T-helper 17 cell (primary cell): ENCODE results near the gene ZBTB17. TPM values are rescaled to one million over a fixed set of nuclear protein-coding genes. Genes with fewer than 3 reads are reported as not detected.
"Not testable (repeated sequence)": the region's sequence is repeated elsewhere in the genome, so short reads cannot be mapped to it uniquely, and the experiment has no call there.

Experiments
- ATAC-seq: fragments of 150-1000 bp; cut with Tn5 transposase; 2 replicates; pipeline ENCODE4 v1.10.0; 2021; ENCODE audit warnings: mild to moderate bottlenecking, moderate library complexity
- DNase-seq, 3 donors: peaks; one replicate each; pipeline versions ENCODE4 v3.0.0 to v3.0.0-alpha.2; 2020 to 2021
- H3K9me3 ChIP-seq: one replicate; pipeline ENCODE4 v1.7.0; 2013; ENCODE audit warnings: low read length, mild to moderate bottlenecking; ENCODE audit not compliant: control insufficient read depth, poor library complexity, severe bottlenecking
- H3K27ac Mint-ChIP-seq: one replicate; pipeline ENCODE4 v1.8.0; 2022; ENCODE audit warnings: mild to moderate bottlenecking, moderate library complexity, mixed read lengths
- H3K27me3 Mint-ChIP-seq: one replicate; pipeline ENCODE4 v1.8.0; 2022; ENCODE audit warnings: mixed read lengths
- H3K36me3 Mint-ChIP-seq: one replicate; pipeline ENCODE4 v1.8.0; 2022; ENCODE audit warnings: low read depth, mixed read lengths
- H3K4me1 Mint-ChIP-seq: one replicate; pipeline ENCODE4 v1.8.0; 2022; ENCODE audit warnings: mild to moderate bottlenecking, mixed read lengths
- H3K4me3 Mint-ChIP-seq: one replicate; pipeline ENCODE4 v1.8.0; 2022; ENCODE audit warnings: mild to moderate bottlenecking, moderate library complexity, mixed read lengths
- total RNA-seq, 4 donors: library from RNA in 2 of 4; stranded (reverse) in 2 of 4; gene quantifications; one replicate each; pipeline ENCODE4 v1.2.3 and lab custom pipeline; 2022 to 2026

ZBTB17 gene
- total RNA-seq, 2 donors from 2014 or later: 71.7 to 99.0 TPM

DNA sequence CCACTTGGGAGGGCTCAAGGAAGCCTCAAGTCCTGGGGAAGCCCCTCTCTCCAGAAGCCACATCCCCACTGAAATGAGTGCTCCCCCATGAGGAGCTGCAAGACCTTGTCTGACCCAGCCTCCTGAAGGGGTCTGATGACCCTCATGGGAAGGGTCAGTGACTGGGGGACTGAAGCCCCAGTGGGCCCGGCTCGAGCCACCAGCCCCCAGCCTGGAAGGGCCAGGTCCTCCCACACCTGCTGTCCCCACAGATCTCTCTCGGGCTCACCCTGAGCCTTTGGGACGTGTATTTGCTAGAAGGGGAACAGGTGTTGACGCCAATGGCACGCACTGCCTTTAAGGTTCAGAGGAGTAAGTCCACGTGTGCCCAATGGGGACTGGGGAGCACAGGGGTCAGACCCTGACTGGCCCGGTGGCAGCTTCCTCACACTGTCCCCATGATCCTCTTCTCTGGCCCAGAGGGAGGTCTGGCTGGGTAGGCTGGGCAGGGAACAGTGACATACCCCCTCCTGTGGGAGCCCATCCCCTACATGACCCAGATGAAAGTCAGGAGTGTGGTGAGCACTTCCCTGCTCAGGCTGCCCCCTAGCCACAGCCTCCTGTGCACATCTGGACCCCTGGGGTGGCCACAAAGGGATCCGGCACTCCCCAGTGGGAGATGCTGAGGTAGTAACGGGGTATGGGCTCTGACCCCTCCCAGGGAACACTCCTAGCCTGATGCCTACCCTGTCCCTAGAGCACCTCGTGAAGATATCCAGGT lies 15.7 kb upstream of the ZBTB17 start:
- H3K4me3 Mint-ChIP-seq: no peak overlapping the region
- no peaks in the 10 kb centered on the region for H3K4me1 Mint-ChIP-seq

DNA sequence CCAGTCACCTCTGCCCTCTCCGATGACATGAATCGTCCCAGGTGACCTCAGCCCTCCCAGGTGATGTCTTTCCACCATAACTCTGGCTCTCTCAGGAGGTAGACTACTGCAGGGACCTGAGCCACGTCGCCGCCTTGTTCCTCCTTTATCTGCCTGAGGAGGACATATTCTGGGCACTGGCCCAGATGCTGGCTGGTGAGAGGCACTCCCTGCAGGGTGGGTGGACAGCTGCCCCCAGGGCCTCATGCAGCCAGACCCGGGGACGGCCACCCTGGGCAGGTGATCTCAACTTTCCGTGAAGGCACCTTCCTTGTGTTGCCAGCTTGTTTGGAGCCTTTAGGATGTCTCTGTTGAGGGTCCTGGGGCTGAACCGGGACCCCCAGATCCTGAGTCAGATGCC lies 13.9 kb upstream of the ZBTB17 start:
- ATAC-seq (no peak), DNase-seq (no peak)
- no peaks in the 10 kb centered on the region for H3K4me1 Mint-ChIP-seq
- H3K4me3 Mint-ChIP-seq: no peak overlapping the region
- H3K27me3 Mint-ChIP-seq: no peaks in the 10 kb centered on the region
- no peak overlapping the region for H3K27ac Mint-ChIP-seq
- no peaks in the 10 kb centered on the region for H3K9me3 ChIP-seq
- no peaks in the 10 kb centered on the region for H3K36me3 Mint-ChIP-seq

More for the DNA sequence above, 15.7 kb upstream of the ZBTB17 start:
- DNase-seq: no peak
- H3K9me3 ChIP-seq: no peaks in the 10 kb centered on the region
- ATAC-seq: no peak
- H3K36me3 Mint-ChIP-seq: no peaks in the 10 kb centered on the region
- no peak overlapping the region for H3K27ac Mint-ChIP-seq
- no peaks in the 10 kb centered on the region for H3K27me3 Mint-ChIP-seq

DNA sequence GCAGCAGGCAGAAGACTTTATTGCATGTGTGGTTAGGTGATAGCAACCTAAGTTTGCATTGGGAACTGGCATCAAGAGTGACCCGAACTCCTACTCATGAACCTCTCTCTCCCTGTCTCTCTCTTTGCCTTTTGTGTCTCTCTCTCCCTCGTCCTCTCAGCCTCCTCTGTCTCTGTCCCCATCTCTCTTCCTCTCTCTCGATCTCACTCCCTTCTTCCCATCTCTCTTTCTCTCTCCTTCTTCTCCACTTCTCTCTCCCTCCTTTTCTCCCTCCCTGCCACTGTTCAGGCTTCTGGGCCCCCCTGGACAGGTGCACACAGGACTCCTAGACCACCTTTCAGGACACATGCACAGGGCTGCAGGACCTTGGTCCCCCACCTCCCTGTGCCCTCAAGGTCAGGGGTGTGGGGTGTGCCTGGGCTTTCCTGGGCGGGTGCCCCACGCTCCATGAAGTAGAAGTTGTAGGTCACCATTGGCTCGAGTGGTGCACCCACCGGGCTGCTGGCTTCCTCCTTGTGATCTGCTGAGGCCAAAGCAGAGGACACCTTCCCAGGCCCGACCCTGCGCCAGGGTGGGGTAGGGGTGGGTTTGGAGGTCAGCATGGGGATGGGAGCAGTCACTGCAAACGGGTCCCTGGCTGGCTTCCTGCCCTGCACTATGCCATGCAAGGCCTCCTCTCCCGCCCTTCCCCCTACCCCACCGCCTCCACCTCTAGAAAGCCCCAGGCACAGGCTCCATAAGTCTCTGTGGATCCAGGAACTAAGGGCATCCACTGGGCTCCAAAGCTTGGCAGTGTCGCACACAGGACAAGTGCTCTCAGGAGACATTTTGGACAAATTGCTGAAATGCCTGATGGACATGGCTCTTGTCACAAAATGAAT lies 13.2 kb upstream of the ZBTB17 start:
- no peaks in the 10 kb centered on the region for H3K9me3 ChIP-seq
- Mint-ChIP-seq H3K27me3 (no peaks in the 10 kb centered on the region), H3K4me3 (no peak overlapping the region), H3K4me1 (no peaks in the 10 kb centered on the region), H3K27ac (no peak overlapping the region), H3K36me3 (no peaks in the 10 kb centered on the region)
- no peak for DNase-seq
- no peak for ATAC-seq

DNA sequence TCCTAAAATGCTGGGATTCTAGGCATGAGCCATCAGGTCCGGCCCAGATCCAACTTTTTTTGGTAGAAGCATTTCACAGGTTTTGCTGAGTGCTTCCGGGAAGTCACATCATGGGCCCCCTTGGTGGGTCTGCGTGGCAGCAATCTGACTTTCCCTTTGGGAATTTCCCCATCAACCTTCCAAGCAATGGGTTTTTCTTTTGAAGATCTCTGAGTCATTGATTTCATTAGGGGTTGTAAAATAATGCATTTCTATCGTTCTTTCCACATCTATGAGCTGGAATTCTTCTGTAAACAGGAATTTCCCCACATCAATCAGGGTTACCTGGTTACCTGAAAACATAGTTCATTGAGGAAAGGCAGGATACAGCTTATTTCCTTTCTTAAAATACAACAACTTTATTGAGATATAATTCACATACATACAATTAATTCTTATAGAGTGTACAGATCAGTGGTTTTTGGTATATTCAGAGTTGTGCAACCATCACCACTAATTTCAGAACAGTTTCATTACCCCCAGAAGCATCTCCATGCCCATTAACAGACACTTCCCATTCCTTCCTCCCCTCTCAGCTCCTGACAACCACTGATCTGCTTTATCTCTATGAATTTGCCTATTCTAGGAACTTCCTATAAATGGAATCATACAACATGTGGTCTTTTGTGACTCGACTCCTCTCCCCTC lies 9.9 kb upstream of the ZBTB17 start:
- ATAC-seq (no peak), DNase-seq (no peak)
- Mint-ChIP-seq H3K27ac (no peak overlapping the region), H3K36me3 (no peaks in the 10 kb centered on the region), H3K4me1 (no peaks in the 10 kb centered on the region), H3K27me3 (peaks cover 14% of the 10 kb centered on the region), H3K4me3 (no peak overlapping the region)
- H3K9me3 ChIP-seq: no peaks in the 10 kb centered on the region

DNA sequence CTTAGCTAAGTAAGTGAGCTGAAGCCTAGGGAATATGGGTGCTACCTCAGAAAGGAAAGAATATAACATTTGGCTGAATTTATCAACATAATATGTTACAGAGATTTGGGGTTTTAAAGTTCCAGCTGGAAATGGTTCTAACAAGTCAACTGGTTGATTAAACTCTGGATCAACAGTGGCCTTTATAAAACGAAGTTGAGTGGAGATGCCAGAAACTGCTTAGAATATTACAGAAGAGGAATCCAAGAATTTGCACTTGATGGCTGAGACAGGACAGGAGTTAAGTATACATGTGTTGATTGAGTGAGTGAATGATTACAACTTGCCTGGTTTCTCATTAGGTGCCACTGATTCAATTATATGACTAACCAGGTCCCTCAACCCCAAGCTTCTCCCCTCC lies 7.4 kb upstream of the ZBTB17 start:
- H3K9me3 ChIP-seq: no peaks in the 10 kb centered on the region
- Mint-ChIP-seq H3K27me3 (peaks cover 14% of the 10 kb centered on the region), H3K27ac (no peak overlapping the region), H3K4me3 (no peak overlapping the region), H3K4me1 (no peaks in the 10 kb centered on the region), H3K36me3 (no peaks in the 10 kb centered on the region)
- DNase-seq: no peak
- no peak for ATAC-seq

DNA sequence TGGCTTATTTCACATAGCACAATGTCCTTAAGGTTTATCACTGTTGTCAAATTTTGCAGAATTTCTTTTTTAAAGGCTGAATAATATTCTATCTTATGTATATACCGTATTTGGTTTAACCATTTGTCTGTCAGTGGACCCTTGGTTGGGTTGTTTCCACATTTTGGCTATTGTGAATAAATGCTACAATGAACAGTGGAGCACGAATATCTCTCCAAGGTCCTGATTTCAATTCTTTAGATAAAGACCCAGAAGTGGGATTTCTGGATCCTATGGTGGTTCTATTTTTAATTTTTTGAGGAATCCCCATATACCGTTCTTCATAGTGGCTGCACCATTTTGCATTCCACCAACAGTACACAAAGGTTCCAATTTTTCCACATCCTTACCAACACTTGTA lies 5.8 kb upstream of the ZBTB17 start:
- DNase-seq (no peak), ATAC-seq (no peak)
- H3K9me3 ChIP-seq: no peaks in the 10 kb centered on the region
- Mint-ChIP-seq H3K36me3 (no peaks in the 10 kb centered on the region), H3K4me3 (no peak overlapping the region), H3K27me3 (peaks cover 14% of the 10 kb centered on the region), H3K27ac (no peak overlapping the region), H3K4me1 (no peaks in the 10 kb centered on the region)

DNA sequence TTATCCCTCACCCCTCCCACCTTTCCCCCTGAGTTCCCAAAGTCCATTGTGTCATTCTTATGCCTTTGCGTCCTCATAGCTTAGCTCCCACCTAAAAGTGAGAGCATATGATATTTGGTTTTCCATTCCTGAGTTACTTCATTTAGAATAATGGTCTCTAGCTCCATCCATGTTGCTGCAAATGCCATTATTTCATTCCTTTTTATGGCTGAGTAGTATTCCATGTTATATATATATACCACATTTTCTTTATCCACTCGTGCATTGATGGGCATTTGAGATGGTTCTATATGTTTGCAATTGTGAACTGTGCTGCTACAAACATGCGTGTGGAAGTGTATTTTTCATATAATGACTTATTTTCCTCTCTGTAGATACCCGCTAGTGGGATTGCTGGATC lies 2.0 kb upstream of the ZBTB17 start:
- Mint-ChIP-seq H3K4me1 (peaks cover 11% of the 10 kb centered on the region), H3K27ac (peak overlapping the region; percentile 90)
- not testable (repeated sequence) for H3K27me3 Mint-ChIP-seq, H3K4me3 Mint-ChIP-seq, H3K9me3 ChIP-seq, DNase-seq, ATAC-seq, H3K36me3 Mint-ChIP-seq

DNA sequence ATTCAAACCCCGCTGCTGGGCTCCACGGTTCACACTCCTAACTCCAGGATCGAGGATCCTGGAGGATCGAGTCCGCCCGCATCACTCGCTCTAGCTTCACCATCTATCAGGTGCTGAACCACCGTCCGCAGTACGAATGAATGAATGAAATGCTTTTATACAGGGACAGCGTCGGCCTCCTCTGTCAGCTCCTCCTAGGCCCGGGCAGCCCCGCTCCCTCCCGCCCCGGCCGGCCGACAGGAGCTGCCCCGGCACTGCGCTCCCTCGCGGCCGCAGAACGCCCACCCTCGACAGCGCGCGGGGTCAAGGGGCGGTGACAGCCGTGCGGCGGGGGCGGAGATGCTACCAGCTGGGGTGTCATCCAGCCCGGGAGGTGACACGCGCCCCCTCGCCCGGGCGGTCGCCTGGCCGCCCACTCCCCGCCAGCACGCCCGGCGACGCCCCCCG lies 520 bp downstream of the ZBTB17 start:
- peaks cover 7% of the 10 kb centered on the region for H3K36me3 Mint-ChIP-seq
- peak; percentile 41 to 67 (median 66) for DNase-seq
- no peaks in the 10 kb centered on the region for H3K9me3 ChIP-seq
- peak; percentile 65 for ATAC-seq
- H3K27ac Mint-ChIP-seq: peak overlapping the region; percentile 90
- peak overlapping the region; percentile 95 for H3K4me3 Mint-ChIP-seq
- H3K4me1 Mint-ChIP-seq: peaks cover 14% of the 10 kb centered on the region
- H3K27me3 Mint-ChIP-seq: no peaks in the 10 kb centered on the region

DNA sequence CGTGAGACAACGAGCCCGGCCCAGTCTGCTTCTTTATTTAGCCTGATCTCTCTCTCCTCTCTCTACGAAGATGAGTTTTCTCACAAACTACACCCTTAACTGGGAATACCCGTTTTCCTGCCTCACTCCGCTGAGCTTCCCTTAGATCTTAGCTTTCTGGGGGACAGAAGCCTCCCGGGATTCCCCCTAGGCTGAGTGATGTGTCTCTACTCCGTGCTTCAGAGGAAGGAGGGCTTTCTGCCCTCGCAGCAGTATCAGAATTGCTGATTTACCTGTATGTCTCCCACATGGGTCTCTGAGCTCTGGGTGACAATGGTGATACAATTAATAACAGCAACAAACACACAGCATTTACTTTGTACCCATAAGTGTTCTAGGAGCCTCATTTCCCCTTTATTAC lies 1.0 kb downstream of the ZBTB17 start:
- no peak for DNase-seq
- no peak for ATAC-seq

DNA sequence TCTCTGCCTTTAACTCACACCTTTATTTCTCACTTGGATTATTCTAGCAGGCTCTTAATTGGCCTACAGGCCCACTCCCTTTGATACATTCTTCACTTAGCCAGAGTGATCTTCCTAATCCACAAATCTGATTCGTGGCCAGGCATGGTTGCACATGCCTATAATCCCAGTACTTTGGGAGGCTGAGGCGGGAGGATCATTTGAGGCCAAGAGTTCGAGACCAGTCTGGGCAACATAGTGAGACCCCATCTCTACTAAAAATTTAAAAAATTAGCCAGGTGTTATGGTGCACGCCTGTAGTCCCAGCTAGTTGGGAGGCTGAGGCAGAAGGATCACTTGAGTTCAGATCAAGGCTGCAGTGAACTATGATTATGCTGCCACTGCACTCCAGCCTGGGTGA lies 2.1 kb downstream of the ZBTB17 start:
- DNase-seq (no peak), ATAC-seq (no peak)
- Mint-ChIP-seq H3K27me3 (no peaks in the 10 kb centered on the region), H3K27ac (no peak overlapping the region), H3K36me3 (peaks cover 7% of the 10 kb centered on the region), H3K4me3 (no peak overlapping the region), H3K4me1 (peaks cover 14% of the 10 kb centered on the region)
- H3K9me3 ChIP-seq: no peaks in the 10 kb centered on the region

More for the DNA sequence above, 1.0 kb downstream of the ZBTB17 start:
- Mint-ChIP-seq H3K27ac (peak overlapping the region; percentile 90), H3K4me3 (peak overlapping the region; percentile 95), H3K4me1 (peaks cover 14% of the 10 kb centered on the region), H3K27me3 (no peaks in the 10 kb centered on the region), H3K36me3 (peaks cover 7% of the 10 kb centered on the region)
- H3K9me3 ChIP-seq: no peaks in the 10 kb centered on the region

DNA sequence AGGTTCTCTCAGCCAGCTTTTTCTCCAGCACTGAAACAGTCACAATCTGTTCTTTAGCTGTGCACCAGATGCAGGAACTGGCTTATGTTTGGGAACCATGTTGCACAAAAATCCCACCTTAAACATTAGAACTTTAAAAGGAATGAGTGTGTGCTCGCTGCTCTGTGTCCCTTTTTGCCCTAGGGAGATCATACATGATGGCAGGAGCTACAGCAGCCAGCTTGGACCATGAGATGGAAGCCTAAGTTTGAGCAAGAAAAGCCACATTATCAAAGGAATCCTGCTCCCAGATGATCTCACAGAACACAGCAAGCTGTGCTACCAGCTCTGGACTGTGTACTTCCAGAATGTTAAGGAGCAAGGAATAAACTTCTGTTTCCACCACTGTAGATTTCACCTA lies 3.5 kb downstream of the ZBTB17 start:
- ATAC-seq: no peak
- Mint-ChIP-seq H3K27me3 (no peaks in the 10 kb centered on the region), H3K4me3 (no peak overlapping the region), H3K4me1 (peaks cover 23% of the 10 kb centered on the region), H3K36me3 (peaks cover 7% of the 10 kb centered on the region), H3K27ac (no peak overlapping the region)
- no peaks in the 10 kb centered on the region for H3K9me3 ChIP-seq
- no peak for DNase-seq

DNA sequence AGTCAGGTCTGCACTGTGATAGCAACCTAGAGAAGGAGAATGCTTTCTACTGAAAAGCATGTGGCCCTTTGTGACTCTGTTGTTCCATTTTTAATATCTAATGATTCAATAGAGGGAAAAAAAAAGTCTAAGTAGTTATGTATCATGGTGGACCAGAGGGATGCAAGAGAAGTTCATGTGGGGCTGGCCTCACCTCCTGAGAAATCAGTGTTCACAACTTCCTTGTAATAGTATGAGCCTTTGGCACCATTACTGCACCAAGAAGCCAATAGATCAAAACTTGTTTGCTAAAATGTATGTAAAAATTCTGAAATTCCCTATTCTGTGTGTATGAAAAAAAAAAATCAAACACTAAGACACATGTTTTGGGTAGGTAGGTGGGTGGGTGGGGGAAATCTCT lies 5.0 kb downstream of the ZBTB17 start:
- DNase-seq (no peak), ATAC-seq (no peak)
- Mint-ChIP-seq H3K27ac (no peak overlapping the region), H3K36me3 (peaks cover 7% of the 10 kb centered on the region), H3K27me3 (no peaks in the 10 kb centered on the region), H3K4me3 (no peak overlapping the region), H3K4me1 (peaks cover 32% of the 10 kb centered on the region)
- H3K9me3 ChIP-seq: no peaks in the 10 kb centered on the region

DNA sequence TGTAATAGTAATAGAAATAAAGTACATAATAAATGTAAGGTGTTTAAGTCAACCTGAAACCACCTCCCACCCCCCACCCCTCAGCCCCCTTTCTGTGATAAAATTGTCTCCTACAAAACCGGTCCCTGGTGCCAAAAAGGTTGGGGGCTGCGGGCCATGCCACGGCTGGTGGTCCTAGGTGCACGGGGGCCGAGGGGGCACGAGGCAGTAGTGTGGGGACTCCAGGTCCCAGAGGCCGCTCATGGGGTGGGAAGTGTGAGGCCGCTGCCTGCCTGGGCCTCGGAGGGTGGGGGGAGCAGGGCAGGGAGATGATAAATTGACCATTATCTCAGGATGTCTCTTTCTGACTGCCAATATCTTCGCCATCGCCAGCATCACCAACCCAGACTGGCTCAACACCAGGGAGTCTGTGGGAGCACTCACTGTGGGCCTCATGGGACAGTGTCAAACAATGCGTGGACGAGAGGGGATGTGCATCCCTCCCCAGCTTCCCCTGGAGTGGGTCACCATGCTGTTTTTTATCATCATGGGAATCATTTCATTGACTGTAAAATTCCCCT lies 6.5 kb downstream of the ZBTB17 start:
- Mint-ChIP-seq H3K36me3 (peaks cover 7% of the 10 kb centered on the region), H3K4me1 (peaks cover 40% of the 10 kb centered on the region), H3K27ac (peak overlapping the region; percentile 19), H3K27me3 (no peaks in the 10 kb centered on the region), H3K4me3 (no peak overlapping the region)
- no peak for ATAC-seq
- no peak for DNase-seq
- H3K9me3 ChIP-seq: no peaks in the 10 kb centered on the region
